H9 (cell line): ENCODE measurements around the gene DNMBP. TPM values are rescaled to one million over a fixed set of nuclear protein-coding genes. Genes with fewer than 3 reads are reported as not detected.
A peak's percentile ranks its signal among the peaks of the same experiment; 100 is the strongest.

Source experiments
- DNase-seq: peaks from one replicate; pipeline ENCODE4 v3.0.0-alpha.2; 2017
- H2AFZ ChIP-seq: one replicate; pipeline ENCODE4 v1.6.1; 2013; ENCODE audit warnings: mild to moderate bottlenecking, low read length, control low read depth, moderate library complexity
- H2AK5ac ChIP-seq: 2 replicates; pipeline ENCODE4 v1.6.1; 2013; ENCODE audit warnings: low read length, control low read depth, mixed read lengths; ENCODE audit not compliant: insufficient read length
- H2BK120ac ChIP-seq: one replicate; pipeline ENCODE4 v1.6.1; 2013; ENCODE audit warnings: low read depth, mild to moderate bottlenecking, low read length, control low read depth, inconsistent platforms; ENCODE audit not compliant: poor library complexity, severe bottlenecking
- H2BK12ac ChIP-seq: 2 replicates; pipeline ENCODE4 v1.6.1; 2013; ENCODE audit warnings: low read length, control low read depth, mixed read lengths, low read depth; ENCODE audit not compliant: insufficient read length
- H2BK15ac ChIP-seq: 2 replicates; pipeline ENCODE4 v1.6.1; 2013; ENCODE audit warnings: low read depth, low read length, control low read depth
- H2BK20ac ChIP-seq: one replicate; pipeline ENCODE4 v1.6.1; 2013; ENCODE audit warnings: low read depth, mild to moderate bottlenecking, low read length, control low read depth, inconsistent platforms; ENCODE audit not compliant: poor library complexity, severe bottlenecking
- H2BK5ac ChIP-seq: 2 replicates; pipeline ENCODE4 v1.6.1; 2013; ENCODE audit warnings: low read length, control low read depth, mixed read lengths; ENCODE audit not compliant: insufficient read length
- H3K14ac ChIP-seq: 2 replicates; pipeline ENCODE4 v1.6.1; 2013; ENCODE audit warnings: low read length, control low read depth; ENCODE audit not compliant: insufficient read depth
- H3K18ac ChIP-seq: 2 replicates; pipeline ENCODE4 v1.6.1; 2013; ENCODE audit warnings: low read depth, mild to moderate bottlenecking, mixed read lengths, low read length, control low read depth; ENCODE audit not compliant: insufficient read length
- H3K23ac ChIP-seq: 2 replicates; pipeline ENCODE4 v1.6.1; 2013; ENCODE audit warnings: low read length, control low read depth, mixed read lengths, low read depth; ENCODE audit not compliant: insufficient read length
- H3K23me2 ChIP-seq: 2 replicates; pipeline ENCODE4 v1.6.1; 2013; ENCODE audit warnings: low read depth, mild to moderate bottlenecking, mixed read lengths, low read length, control low read depth; ENCODE audit not compliant: insufficient read length, poor library complexity, severe bottlenecking
- H3K27ac ChIP-seq: 2 replicates; pipeline ENCODE4 v1.5.1; 2013; ENCODE audit warnings: low read length, control low read depth, mixed read lengths, low read depth; ENCODE audit not compliant: insufficient read length
- H3K27me3 ChIP-seq: 2 replicates; pipeline ENCODE4 v1.6.1; 2013; ENCODE audit warnings: low read length, control low read depth, inconsistent platforms; ENCODE audit not compliant: insufficient read depth
- H3K4ac ChIP-seq: 2 replicates; pipeline ENCODE4 v1.6.1; 2013; ENCODE audit warnings: low read depth, mild to moderate bottlenecking, control low read depth, inconsistent platforms, low read length, moderate library complexity
- H3K4me1 ChIP-seq: 2 replicates; pipeline ENCODE4 v1.6.1; 2013; ENCODE audit warnings: low read length, control low read depth, inconsistent platforms; ENCODE audit not compliant: insufficient read depth
- H3K4me2 ChIP-seq: 2 replicates; pipeline ENCODE4 v1.6.1; 2013; ENCODE audit warnings: low read length, control low read depth, mixed read lengths; ENCODE audit not compliant: insufficient read length, insufficient read depth
- H3K56ac ChIP-seq: 2 replicates; pipeline ENCODE4 v1.6.1; 2013; ENCODE audit warnings: low read depth, mild to moderate bottlenecking, mixed read lengths, low read length, control low read depth; ENCODE audit not compliant: insufficient read length
- H3K79me1 ChIP-seq: 2 replicates; pipeline ENCODE4 v1.6.1; 2013; ENCODE audit warnings: low read depth, mild to moderate bottlenecking, moderate library complexity, low read length, control low read depth, inconsistent platforms; ENCODE audit not compliant: insufficient read depth, poor library complexity, severe bottlenecking
- H3K79me2 ChIP-seq: 2 replicates; pipeline ENCODE4 v1.6.1; 2013; ENCODE audit warnings: low read length, control low read depth, inconsistent platforms; ENCODE audit not compliant: insufficient read depth
- H3K9ac ChIP-seq: 2 replicates; pipeline ENCODE4 v1.6.1; 2013; ENCODE audit warnings: low read length, control low read depth, mixed read lengths; ENCODE audit not compliant: insufficient read length; ENCODE audit errors: extremely low read depth
- H3K9me3 ChIP-seq: one replicate; pipeline ENCODE4 v1.6.1; 2013; ENCODE audit warnings: low read depth, low read length, inconsistent platforms; ENCODE audit not compliant: control insufficient read depth
- H3T11ph ChIP-seq: one replicate; pipeline ENCODE4 v1.6.1; 2013; ENCODE audit warnings: mild to moderate bottlenecking, low read length, control low read depth, inconsistent platforms
- H4K20me1 ChIP-seq: one replicate; pipeline ENCODE4 v1.6.1; 2013; ENCODE audit not compliant: control insufficient read depth, insufficient read length, insufficient read depth
- H4K5ac ChIP-seq: 2 replicates; pipeline ENCODE4 v1.6.1; 2013; ENCODE audit warnings: low read depth, mild to moderate bottlenecking, mixed read lengths, low read length, control low read depth; ENCODE audit not compliant: insufficient read length
- H4K8ac ChIP-seq: replicated peaks from 2 replicates; pipeline ENCODE4 v1.6.1; 2013; ENCODE audit warnings: low read length, control low read depth, mixed read lengths, low read depth; ENCODE audit not compliant: insufficient read length
- H4K91ac ChIP-seq: 2 replicates; pipeline ENCODE4 v1.6.1; 2013; ENCODE audit warnings: low read depth, mild to moderate bottlenecking, moderate library complexity, mixed read lengths, low read length, control low read depth; ENCODE audit not compliant: insufficient read length
- H3K27ac Mint-ChIP-seq, 3 experiments: 2 replicates in 2 of 3; 3 replicates in 1 of 3; pipeline ENCODE4 v1.8.0; 2020 to 2021; ENCODE audit warnings: mixed read lengths in 3 of 3, mild to moderate bottlenecking in 1 of 3, moderate library complexity in 1 of 3
- H3K27me3 Mint-ChIP-seq: 2 replicates; pipeline ENCODE4 v1.8.0; 2021; ENCODE audit warnings: low read depth, mild to moderate bottlenecking, moderate library complexity, mixed read lengths
- H3K36me3 Mint-ChIP-seq, 3 experiments: 2 replicates in 2 of 3; 3 replicates in 1 of 3; pipeline ENCODE4 v1.8.0; 2020 to 2021; ENCODE audit warnings: low read depth in 3 of 3, mixed read lengths in 3 of 3; ENCODE audit not compliant: insufficient read depth in 1 of 3
- H3K4me1 Mint-ChIP-seq, 2 experiments: 2 replicates each; pipeline ENCODE4 v1.8.0; 2020; ENCODE audit warnings: mixed read lengths in 2 of 2
- H3K4me3 Mint-ChIP-seq, 2 experiments: 2 replicates in 1 of 2; 3 replicates in 1 of 2; pipeline ENCODE4 v1.8.0; 2020 to 2021; ENCODE audit warnings: mild to moderate bottlenecking in 2 of 2, mixed read lengths in 2 of 2, moderate library complexity in 1 of 2
- H3K9me3 Mint-ChIP-seq, 2 experiments: 2 replicates in 1 of 2; 3 replicates in 1 of 2; pipeline ENCODE4 v1.8.0; 2020; ENCODE audit warnings: mild to moderate bottlenecking in 2 of 2, mixed read lengths in 2 of 2, moderate library complexity in 1 of 2
- CTCF ChIP-seq: fragments of 200-600 bp; sonication (generic); conservative IDR thresholded peaks from 3 replicates; pipeline ENCODE4 v1.8.0; 2021; ENCODE audit warnings: antibody characterized with exemption, mild to moderate bottlenecking
- WGBS: extraction: QIAGEN DNeasy Blood & Tissue Kit; methylation state at CpG from one replicate; pipeline ENCODE4 v1.1.7; 2013; ENCODE audit warnings: missing lambda C conversion rate, low lambda C conversion rate, mixed read lengths; ENCODE audit not compliant: insufficient read length; ENCODE audit errors: extremely low coverage; 5-methylcytosine and 5-hydroxymethylcytosine counted together
- total RNA-seq: library from RNA; stranded (reverse); gene quantifications from 2 replicates; pipeline ENCODE4 v1.2.1, GENCODE V29; 2021

DNMBP gene
- total RNA-seq, 1 experiment from 2014 or later = 25.6 TPM

GRCh38 chr10:100000109-100000644, 9.6 kb downstream of the DNMBP start:
- no peak for DNase-seq
- no peak overlapping the region for H2BK12ac ChIP-seq
- H3K14ac ChIP-seq = no peak overlapping the region
- H4K91ac ChIP-seq = no peak overlapping the region
- no peak overlapping the region for H2AFZ ChIP-seq
- H3K4ac ChIP-seq = no peak overlapping the region
- H2BK15ac ChIP-seq = no peak overlapping the region
- no peak overlapping the region for H2AK5ac ChIP-seq
- H3K27me3 ChIP-seq = no peaks in the 10 kb centered on the region
- H4K5ac ChIP-seq = no peak overlapping the region
- Mint-ChIP-seq H3K36me3 (peaks cover 0 to 2% (median 0%) of the 10 kb centered on the region in 3 experiments; a peak in 2 of 7 replicates), H3K4me1 (peaks cover 16 to 17% of the 10 kb centered on the region in 2 experiments), H3K27me3 (no peaks in the 10 kb centered on the region), H3K27ac (peak overlapping the region in 1 of 3 experiments; percentile 25; a peak in 1 of 7 replicates), H3K9me3 (no peaks in the 10 kb centered on the region; a peak in 1 of 5 replicates), H3K4me3 (no peak overlapping the region)
- H3K18ac ChIP-seq = no peak overlapping the region
- H3K27ac ChIP-seq = no peak overlapping the region
- H4K20me1 ChIP-seq = no peaks in the 10 kb centered on the region
- no peak overlapping the region for H2BK120ac ChIP-seq
- no peak overlapping the region for H3K56ac ChIP-seq
- H3T11ph ChIP-seq = no peak overlapping the region
- H4K8ac ChIP-seq = no peak overlapping the region
- no peak overlapping the region for H3K23ac ChIP-seq
- H3K9ac ChIP-seq = no peak overlapping the region
- no peak overlapping the region for H2BK5ac ChIP-seq
- H3K4me1 ChIP-seq = no peaks in the 10 kb centered on the region; the same call in 1 of the 2 replicates
- H3K9me3 ChIP-seq = no peaks in the 10 kb centered on the region
- no peak overlapping the region for H2BK20ac ChIP-seq
- no peak overlapping the region for H3K4me2 ChIP-seq
- whole genome bisulfite sequencing = no CpG with 5 or more reads among the region's 6 CpGs
- TF ChIP-seq CTCF = no peak
- H3K23me2 ChIP-seq = no peaks in the 10 kb centered on the region
- no peaks in the 10 kb centered on the region for H3K79me2 ChIP-seq
- H3K79me1 ChIP-seq = peaks cover 3% of the 10 kb centered on the region
